RKO (cell line): ENCODE results near the gene ACAA2.

ENCODE experiments used
- DNase-seq: peaks from one replicate; pipeline ENCODE4 v3.0.0-alpha.2; 2016; ENCODE audit warnings: low spot score

ACAA2 gene

DNA sequence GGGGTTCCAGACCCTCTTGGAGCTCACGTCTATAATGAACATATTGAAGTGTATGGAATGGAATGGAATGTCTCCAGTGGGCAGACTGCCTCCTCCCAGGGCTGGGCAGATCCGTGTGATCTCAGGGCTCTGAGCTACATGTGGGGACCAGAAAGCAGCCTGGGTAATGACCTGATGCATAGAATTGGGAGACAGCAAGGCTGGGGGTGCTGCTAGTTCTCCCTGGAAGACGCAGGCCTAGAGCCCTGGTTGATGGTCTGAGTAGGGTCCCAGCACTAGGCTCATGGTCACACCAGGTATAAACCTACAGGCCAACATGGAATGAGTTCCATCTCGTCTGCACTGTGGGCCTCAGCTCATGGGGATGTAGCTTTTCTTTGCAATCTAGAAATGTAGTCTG, 46.7 kb downstream of the ACAA2 start:
- no peak for DNase-seq

DNA sequence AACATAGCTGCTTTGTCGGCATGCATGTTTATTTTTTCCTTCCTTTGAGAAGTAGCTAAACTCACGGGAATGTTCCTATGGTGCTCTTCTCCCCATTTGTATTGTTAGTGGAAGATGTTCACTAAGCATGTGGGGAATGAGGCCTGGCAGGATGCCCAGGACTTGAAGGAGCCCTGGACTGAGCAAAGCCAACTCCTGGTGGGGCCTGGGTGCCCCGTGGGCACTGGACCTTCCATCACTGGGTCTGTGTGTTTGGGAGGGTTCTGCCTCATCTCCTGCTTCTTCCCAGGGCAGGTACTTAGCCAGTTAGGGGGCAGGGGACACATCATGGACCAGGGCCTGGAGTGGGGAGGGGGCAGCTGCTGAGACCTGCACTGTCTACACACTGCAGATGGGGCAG, 49.3 kb downstream of the ACAA2 start:
- no peak for DNase-seq

DNA sequence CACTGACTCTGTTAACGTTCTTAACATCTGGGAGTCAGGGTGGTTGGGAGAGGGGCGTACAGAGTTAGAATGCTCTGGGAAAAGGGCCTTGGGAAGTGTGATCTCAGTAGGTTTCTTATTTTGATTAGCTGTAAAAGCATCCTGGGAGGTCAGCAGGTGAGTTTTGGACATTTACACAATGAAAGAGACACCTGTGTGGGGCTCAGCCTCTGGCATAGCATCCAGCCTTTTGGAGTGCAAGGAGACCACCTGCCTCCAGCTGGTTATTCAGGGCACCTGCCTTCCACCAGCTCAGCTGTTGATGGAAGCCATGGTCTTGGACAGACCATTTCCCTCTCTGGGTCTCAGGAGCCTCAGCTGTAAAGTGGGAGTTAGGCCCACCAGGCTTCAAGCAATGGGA, 49.7 kb downstream of the ACAA2 start:
- no peak for DNase-seq

DNA sequence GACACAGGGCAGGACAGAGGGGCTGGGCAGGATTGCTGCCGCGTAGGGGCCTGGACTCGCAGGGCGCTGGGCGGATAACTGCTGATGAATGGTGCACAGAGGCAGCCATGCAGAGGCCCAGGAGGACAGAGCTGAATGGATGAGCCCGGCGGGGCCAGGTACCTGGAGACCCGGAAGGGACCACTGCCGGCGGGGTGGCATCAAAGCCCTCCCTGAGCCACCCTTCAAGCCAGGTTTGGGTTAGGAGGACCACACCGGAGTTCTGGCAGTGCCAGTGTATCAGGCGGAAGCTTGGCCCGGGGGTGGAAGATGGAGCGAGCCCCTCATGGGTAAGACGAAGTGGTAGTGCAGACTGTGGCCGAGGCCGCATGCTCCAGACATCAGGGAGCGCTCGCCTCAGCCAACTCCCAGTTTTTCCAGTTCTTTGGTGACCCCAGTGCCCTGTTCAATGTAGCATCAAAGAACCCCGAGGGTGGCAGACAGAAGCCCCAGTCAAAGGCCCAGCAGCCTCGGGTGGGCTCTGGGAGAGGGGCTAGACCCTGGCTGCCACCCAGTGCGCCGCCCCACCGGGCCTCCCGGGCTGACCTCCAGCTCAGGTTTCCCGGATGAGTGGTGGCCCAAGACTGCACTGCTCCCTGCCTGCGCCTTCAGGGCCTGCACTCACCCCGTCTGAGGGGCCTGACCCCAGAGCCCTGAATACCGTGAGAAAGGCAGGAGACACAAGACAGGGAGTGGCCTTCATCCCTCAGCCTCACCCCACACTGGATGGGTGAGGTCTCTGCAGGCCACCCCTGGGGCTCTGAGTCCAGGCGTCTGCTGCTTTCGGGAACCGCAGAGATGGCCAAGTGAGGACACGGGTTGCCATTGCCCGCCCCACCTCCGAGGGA, 50.9 kb downstream of the ACAA2 start:
- no peak for DNase-seq

DNA sequence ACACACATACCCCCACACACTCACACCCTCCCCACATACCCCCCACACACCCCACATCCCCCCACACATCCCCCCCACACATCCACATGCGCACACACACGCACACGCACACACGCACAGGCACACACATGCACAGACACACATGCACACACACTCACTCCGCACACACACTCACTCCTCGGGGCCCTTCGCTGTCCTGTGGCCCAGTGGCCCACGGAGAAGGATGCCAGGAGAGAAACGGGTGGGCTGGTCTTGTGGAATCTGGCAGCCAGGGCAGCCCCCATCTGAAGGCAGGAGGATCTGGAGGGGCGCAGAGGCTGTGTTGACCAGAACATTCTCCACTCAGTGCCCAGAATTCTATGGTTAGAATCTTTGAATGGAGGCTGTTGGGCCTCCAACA, 51.6 kb downstream of the ACAA2 start:
- no peak for DNase-seq

DNA sequence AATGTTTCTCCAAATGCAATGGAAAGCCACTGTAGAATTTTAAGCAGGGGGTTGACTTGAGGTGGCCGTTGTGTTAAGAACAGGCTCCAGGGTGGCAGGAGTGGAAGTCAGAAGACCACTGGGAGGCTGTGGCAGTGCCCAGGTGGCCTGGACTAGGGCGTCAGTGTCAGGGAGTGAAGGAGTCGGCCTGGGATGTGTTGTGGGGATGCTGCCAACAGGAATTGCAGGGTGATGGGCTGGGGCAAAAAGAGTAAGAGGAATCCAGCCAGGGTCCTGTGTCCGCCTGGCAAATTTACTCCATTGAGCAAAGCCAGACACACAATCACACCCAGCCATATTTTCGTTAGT, 55.1 kb downstream of the ACAA2 start:
- DNase-seq = no peak

DNA sequence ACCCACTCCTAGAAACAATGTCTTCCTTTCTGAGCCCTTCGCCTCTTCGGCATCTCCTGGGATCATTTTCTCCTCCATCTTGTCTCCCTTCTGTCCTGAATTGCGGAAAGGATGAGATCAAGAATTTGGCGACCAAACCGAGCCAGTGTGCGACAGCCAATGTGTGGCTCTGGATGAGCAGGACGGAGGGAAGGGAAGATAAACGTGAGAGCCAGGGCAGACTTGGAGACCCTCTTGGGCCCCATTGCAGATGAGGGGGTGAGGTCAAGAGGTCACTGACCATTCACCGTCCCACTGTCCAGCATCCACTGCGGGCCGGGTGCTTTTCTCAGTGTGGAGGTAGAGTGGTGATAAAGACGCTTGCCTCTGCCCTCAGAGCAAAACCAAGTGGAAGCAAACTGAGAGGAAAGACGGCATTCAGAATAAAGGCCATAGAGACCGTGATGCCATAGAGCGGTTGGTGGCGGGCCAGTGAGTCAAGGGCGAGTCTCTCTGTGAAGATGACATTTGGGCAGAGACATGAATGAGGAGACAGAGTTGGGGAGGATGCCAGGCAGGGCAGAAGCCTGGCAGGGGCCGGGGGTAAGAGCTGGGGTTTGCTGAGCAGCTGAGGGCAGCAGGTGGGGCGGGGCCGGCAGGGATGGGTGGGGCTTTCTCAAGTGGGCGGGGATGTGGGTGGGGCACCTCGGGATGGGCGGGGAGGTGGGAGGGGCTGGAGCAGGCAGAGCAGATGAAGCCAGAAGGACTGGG, 55.6 kb downstream of the ACAA2 start:
- no peak for DNase-seq

DNA sequence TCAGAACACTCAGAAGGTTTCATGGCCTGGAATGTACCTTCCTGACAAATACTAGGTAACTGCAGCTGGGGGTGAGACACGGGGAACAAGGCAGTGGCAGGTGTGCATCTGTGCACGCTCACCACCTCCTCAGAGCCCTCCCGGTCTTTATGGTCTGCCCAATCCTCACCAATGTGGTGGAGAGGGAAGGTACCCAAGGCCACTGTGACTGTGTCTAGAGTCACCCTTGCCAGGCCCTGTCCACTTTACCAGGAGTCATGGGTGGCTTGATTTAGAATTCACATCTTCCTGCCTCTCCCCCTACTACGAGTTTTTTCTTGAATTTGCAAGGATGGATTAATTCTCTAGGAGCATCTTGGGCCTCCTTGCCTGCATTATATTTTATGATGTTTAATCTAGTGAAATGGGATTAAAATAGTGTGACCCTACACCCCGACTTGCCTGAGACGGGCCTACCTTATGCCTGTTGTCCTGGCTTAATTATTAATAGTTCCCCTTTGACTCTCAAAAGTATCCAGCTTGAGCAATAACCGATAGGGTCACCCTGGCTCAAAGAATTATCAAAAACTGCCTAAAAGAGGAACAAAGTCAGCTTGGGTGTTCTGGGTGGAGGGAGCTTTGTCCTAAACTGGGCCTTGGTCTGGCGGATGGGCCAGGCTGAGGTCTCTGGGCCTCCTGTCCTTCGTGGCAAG, 56.5 kb downstream of the ACAA2 start:
- DNase-seq = no peak

DNA sequence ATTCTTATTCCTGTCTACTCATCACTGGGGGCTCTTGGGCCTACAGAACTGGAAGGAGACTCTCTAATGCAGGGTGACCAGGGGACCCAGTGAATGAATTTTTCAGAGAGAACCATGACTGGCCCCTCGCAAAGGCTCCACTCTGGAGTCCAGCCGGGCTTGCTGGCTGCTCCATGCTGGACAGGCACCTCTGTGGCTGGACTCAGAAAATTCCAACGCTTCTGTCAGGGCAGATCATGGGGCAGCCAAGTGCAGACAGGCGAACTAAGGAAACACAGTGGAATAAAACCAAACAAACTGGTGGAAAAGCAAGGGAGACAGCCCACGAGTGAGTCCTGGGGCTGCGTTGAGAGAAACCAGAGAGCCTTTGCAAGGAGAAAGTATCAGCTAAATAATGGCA, 57.2 kb downstream of the ACAA2 start:
- no peak for DNase-seq

DNA sequence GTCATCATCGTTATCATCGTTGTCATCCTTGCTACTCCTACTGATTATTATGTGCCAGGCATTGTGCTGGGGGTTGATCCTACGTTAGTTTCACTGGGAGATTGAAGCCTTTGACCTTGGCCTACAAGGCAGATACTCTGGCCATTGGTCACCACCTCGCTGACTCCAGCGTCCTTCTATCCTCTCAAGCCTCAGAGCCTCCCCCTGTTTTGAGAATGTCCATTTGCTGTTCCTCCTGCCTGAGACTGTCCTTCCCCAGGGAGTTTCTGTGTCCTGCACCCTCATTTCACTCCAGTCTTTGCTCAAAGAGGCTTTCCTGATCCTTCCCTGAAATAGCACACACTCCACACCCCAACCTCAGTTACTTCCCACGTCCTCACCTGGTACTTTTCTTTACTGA, 57.8 kb downstream of the ACAA2 start:
- DNase-seq = no peak

DNA sequence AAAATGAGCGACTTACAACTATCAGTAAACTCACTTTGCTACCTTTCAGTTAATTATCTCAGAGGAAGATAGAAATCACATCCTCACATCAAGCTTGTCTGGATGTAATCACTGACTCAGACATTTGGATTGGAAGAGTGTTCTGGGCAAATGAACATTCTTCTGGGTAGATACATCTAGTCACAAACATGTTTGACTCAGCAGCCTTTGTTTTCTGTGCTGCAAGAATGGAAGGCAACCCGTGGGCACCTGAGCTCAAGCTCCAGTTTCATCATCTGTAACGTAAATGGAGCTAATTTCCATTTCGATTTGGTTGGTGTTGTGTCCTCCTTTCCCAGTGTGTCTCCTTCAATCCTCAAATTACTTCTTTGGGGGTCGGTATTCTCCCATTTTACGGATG, 58.5 kb downstream of the ACAA2 start:
- no peak for DNase-seq

DNA sequence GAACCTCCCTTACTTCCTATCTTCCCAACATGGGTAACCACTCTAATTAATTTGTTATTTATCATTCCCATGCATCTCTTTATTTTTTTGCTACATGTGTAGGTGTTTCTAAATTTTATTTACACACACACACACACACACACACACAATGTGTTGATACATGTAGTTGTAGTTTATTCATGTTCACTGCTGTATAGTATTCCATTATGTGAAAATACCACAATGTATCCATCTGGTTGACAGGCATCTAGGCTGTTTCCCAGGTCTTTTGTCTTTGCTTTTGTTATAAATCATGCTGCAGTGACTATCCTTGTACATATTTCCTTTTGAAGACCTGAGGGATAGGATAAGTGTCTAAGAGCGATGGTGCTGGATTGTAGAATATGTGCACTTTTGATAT, 59.7 kb downstream of the ACAA2 start:
- DNase-seq = no peak

DNA sequence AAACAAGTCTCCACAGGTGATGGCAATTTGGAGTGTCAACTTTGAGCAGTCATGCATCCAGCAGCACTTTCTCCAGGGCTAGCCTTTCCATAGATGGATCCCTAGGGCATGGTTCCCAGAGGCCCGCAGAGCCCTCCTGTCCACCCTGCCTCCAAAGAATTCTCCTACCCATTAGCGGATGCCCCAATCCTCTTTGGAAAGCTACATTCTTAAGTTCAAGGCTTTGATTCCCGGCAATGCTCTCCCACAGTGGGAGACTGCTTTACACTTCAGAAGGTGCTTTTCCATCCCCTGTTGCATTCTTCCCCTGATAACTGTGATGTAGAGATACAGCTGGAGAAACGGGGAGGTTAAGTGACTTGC, 61.3 kb downstream of the ACAA2 start:
- DNase-seq = no peak

DNA sequence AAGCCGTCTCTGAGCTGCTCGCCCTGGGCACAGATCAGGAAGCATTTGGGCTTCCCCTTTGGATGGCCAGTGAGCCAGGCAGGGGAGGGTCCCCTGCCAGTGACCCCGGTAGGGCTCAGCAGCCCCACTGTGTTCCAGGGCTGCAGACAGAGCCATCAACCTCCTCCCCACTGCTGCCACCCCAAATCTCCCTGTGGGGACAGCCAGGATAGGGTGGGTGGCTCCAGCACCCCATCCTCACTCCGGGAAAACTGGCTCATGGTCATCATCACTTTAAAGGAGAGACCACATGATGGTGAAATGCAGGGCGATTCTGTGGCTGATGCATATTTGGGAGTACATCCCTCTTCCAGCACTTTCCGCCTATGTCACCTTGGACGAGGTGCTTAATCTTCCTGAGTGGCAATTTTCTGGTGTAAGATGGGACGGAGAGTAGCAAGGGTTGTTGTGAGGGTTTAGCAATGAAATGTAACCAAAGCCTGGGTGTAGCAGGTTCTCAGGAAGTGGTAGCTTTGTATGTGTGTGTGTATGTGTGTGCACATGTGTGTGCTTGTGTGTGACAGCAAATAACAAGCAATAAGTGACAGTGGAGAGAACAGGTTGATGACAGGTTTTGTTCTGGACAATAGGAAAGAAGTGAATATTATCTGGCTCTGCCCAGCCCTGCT, 61.8 kb downstream of the ACAA2 start:
- no peak for DNase-seq

DNA sequence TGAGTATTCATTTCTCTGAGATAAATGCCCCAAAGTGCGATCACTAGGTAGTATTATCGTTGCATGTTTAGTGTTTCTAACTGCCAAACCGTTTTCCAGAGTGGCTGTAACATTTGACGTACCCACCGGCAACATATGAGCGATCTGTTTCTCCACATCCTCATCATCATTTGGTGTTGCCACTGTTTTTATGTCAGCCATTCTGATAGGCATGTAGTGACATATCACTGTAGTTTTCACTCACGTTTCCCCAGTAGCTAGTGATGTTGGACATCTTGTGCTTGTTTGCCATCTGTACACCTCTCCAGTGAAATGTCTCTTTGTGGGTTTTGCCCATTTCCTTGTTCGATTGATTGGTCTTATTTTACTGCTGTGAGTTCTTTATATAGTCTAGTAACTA, 63.8 kb downstream of the ACAA2 start:
- no peak for DNase-seq

DNA sequence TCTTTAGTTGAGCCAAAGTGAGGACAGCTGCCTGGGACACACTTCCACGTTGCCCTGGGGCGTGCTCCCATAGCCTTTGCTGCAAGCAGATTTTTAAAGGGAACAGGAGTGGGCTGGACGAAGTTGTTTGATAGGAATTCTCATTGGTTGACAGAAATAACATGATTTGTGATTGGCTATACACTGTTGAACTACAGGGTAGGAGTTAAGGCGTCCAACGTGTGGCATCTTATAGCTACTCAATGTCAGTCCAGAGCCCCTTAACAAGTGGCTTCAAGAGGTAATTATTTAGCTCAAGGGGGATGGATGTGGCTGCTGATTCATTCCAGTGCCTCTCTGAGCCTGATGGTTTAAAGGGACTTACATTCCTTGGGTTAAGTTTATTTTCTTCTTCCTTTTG, 65.5 kb downstream of the ACAA2 start:
- no peak for DNase-seq

DNA sequence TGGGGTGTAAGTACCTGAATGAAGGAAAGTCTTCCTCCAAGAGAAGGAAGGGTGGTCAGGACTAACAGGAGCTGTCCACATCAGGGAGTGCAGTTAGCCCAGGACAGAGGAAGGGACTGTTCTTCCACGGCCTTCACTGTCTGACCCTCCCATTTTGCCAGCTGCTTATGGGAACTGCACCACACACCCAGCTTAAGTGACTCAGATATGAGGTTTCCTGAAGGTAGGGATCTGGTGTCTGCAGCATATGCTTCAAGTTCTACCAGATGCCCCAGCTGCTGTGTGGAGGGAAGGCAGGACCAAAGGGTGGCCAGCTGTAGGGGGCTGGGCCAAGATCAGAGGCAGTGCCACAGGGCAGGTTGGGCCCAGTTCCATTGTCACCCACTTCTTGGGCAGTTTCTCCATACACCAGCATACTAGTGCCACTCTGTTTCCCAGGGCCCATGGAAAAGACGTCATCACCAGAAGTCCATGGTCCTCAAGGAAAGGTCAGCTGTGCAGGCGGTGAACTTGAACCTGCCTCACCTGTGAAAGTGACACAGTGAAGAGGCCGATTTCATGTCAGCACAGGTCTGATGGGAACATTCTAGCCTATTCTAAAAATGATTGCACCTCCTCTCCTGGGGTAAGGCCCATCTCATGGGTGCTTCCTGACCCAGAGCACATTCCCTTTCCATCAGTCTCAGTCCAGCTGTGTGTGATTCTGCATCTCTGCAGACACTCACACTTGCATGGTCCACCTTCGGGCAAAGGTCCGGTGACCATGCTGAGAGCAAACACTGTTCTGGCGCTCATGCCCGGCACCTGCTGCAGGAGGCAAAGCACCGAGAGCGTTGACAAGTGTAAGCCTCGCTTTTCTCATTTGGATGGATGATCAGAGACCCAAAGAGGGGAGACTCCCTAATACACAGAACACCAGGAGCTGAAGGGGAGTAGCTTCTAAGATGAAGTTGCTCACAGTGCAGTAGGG, 68.0 kb downstream of the ACAA2 start:
- DNase-seq = no peak

DNA sequence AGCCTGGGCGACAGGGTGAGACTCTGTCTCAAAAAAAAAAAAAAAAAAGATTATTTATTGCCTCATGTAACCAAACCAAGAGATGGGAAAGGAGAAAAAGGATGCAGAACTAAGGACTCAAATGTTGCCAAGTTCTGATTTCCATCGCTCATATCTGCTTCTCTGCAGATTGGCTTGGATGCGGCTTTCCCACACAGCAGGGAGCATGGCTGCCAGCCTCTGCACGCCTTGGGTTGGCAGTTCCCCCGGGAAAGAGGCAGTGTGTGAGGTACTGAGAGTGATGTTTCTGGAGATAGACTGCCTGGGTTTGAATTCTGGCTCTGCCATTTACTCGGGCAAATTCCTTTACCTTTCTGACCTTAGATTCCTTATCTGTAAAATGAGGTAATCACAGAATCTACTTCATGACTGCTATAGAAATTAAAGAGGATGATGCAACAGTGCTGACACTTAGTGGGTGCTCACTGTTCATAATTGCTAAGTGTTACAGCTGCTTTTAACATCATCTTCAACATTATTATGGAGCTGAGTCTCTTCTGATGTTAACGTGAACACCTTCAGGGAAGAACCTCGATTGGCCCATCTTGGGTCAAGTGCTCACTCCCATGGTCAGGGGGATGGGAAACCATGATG, 68.8 kb downstream of the ACAA2 start:
- DNase-seq = no peak

DNA sequence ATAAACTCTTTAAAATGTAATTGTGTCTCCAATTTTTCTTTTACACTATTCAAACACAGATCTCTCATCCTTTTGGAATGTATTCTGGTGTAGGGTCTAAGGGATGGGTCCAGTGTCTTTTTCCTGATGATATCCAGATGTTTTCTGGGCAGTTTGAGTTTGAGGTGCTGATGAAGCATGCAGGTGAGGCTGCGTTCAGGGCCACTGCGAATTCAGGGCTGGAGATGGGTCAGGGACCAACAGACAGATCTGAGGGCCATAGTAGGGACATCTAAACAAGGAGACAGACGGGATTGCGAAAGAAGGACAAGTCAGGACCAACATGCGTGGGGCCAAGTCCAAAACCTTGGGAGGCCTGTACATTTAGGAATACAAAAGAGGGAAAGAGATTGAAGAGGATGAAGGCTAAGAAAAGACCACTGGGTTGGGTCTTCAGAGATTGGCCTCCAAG, 70.2 kb downstream of the ACAA2 start:
- DNase-seq = no peak

DNA sequence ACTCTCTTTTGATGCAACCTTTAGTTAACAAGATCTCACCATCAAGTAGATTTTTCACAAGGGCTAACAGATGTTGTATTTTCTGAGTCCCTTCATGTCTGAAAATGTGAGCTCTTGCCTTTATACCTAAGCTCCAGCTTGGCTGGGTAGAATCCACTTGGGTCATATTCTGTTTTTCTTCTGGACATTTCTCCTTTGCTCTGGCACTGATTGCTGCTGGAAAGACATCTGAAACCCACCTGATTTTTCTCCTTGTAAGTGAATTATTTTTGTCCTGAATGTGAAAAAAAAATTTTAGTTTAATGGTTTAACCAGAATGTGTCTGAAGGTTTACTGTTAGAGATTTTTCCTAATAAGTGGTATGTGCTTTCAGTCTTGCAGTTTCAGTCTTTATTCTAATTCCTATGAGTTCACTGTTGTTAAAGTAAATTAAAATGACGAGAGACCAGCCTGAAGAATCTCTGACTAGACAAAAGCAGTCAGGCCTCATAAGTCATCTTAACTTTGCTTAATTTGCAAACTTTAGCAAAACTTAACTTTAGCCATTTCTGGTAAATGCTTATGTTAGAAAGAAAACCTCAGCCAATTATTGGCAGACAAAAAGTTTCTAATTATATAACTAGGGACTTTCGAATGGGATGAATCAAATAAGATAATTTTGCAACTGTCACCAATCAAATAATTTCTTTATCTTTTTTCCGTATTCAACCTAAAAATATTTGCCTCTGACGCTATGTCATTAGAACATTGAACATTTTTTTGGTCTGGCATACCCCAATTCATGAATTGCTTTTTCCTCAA, 70.8 kb downstream of the ACAA2 start:
- DNase-seq = no peak
